Endothelial cell of umbilical vein (primary cell): ENCODE measurements around the gene SH3RF3.

Experiments
- CTCF ChIP-seq, 2 donors: IDR thresholded peaks; 1 replicate in 1 of 2; 2 replicates in 1 of 2; pipeline ENCODE4 v1.5.1; 2011; ENCODE audit warnings: low read length in 2 of 2, mild to moderate bottlenecking in 2 of 2, moderate library complexity in 2 of 2, control low read depth in 1 of 2, inconsistent platforms in 1 of 2, low read depth in 1 of 2; ENCODE audit not compliant: insufficient read depth in 1 of 2; ENCODE audit errors: extremely low read depth in 1 of 2
- EZH2 ChIP-seq: IDR thresholded peaks from 2 replicates; pipeline ENCODE4 v1.6.1; 2012; ENCODE audit warnings: borderline replicate concordance, low read depth, mild to moderate bottlenecking, moderate library complexity, low read length, inconsistent platforms; ENCODE audit not compliant: severe bottlenecking
- GATA2 ChIP-seq: IDR thresholded peaks from 2 replicates; pipeline ENCODE4 v1.7.0; 2011; ENCODE audit warnings: low read depth, mild to moderate bottlenecking, moderate library complexity, mixed read lengths, low read length; ENCODE audit not compliant: insufficient read length, insufficient read depth
- JUN ChIP-seq: IDR thresholded peaks from 2 replicates; pipeline ENCODE4 v1.6.1; 2011; ENCODE audit warnings: borderline replicate concordance, low read depth; ENCODE audit not compliant: insufficient read length, insufficient read depth
- MYC ChIP-seq: IDR thresholded peaks from one replicate; pipeline ENCODE4 v1.6.1; 2011; ENCODE audit warnings: mild to moderate bottlenecking, low read depth, low read length
- POLR2A ChIP-seq: IDR thresholded peaks from 2 replicates; pipeline ENCODE4 v1.6.1; 2012; ENCODE audit warnings: low read depth, mild to moderate bottlenecking, control low read depth, low read length
- POLR2AphosphoS5 ChIP-seq: IDR thresholded peaks from 2 replicates; pipeline ENCODE4 v1.6.1; 2012; ENCODE audit warnings: low read depth, mild to moderate bottlenecking, control low read depth, low read length, moderate library complexity; ENCODE audit not compliant: insufficient read depth
- TF ChIP-seq, protein P1 (sequence below): IDR thresholded peaks from 2 replicates; pipeline ENCODE4 v1.6.1; 2011; ENCODE audit not compliant: insufficient read depth, insufficient read length

DNA sequence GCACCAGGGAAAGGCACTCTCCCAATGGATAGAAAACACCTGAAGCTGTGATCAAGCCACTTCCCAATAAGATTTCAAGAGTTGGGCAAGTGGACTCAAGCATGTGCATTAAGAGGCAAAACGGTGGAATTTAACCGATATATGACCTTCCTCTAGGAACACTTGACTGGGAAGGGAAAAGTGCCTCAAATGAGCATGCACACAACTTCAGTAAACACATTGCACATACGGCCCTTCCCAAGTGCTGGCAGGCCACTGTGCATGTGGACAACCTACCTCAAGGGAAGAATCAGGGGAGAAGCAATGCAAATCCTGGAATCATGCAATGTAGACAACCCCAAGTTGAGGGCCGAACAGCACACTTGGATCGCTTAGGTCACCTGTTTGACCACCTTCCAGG is 23.9 kb upstream of the SH3RF3 start:
- TF ChIP-seq CTCF (IDR thresholded peaks at IDR 0.05; ENCODE audit: extremely low read depth in 1 of 2, insufficient read depth in 1 of 2, low read depth in 1 of 2, low read length in 2 of 2): no peak
- no peak for TF ChIP-seq EZH2
- TF ChIP-seq POLR2AphosphoS5: no peak
- no peak for TF ChIP-seq POLR2A
- TF ChIP-seq, protein P1, sequence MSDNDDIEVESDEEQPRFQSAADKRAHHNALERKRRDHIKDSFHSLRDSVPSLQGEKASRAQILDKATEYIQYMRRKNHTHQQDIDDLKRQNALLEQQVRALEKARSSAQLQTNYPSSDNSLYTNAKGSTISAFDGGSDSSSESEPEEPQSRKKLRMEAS: no peak
- no peak for TF ChIP-seq MYC
- no peak for TF ChIP-seq JUN
- TF ChIP-seq GATA2: no peak
